GM12892 (cell line): Measurements from ENCODE around the gene SPESP1.

Source experiments
- DNase-seq: peaks from one replicate; pipeline ENCODE4 v3.0.0; 2011; ENCODE audit not compliant: insufficient read length
- FAIRE-seq: peaks from 2 replicates; lab custom pipeline; 2011; peaks lifted over from hg19 to GRCh38; lab: Jason Lieb, UNC
- POLR2A ChIP-seq: IDR thresholded peaks from 2 replicates; pipeline ENCODE4 v1.6.1; 2011; ENCODE audit warnings: low read depth, low read length, control low read depth
- POLR2AphosphoS5 ChIP-seq: IDR thresholded peaks from 2 replicates; pipeline ENCODE4 v1.6.1; 2011; ENCODE audit warnings: low read depth, low read length, control low read depth
- TAF1 ChIP-seq: IDR thresholded peaks from 2 replicates; pipeline ENCODE4 v1.6.1; 2011; ENCODE audit warnings: low read depth, mild to moderate bottlenecking, control low read depth, low read length, borderline replicate concordance

Gene SPESP1

DNA sequence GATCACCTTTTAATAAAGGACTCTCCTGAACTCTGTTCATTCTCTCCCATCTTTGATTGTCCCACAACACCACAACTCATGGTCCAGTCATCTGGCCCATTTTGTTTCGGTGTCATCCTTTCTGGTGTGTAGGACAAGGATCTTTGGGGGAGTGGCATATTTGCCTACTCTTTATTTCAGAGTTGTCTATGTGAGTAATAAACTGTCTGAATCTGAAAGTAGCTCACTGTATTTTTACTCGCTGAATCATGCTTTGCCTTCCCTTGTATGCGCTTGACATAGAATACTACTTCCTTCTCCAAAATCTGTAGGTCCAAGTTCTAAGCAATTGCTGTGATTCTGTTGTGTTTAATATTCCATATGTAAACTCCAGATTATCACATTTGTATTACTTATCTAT lies 54.3 kb downstream of the SPESP1 start:
- no peak for TF ChIP-seq POLR2AphosphoS5
- FAIRE-seq (no peak), DNase-seq (no peak)

DNA sequence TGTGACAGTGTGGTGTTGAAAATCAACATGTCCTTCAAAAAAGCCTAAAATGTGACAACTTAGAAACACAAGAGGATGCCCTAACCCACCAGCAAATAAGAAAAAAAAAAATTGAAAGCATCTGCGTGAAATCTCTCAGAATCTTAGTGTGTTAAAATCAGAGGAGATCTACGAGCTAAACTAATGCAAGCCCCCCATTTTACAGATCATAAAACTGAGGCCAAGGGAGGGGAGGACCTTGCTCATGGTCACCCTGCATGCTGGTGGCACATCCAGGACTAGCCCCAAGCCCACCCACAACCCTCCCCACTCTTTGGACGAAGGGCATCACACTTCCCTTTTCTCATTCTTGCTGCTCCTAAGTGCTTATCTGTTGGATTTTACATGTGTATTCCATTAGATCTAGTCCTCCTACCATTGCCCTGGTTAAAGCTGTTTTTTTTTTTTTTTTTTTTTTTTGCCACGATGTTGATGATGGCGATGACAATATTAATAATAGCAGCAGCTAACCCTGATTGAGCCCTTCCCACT lies 55.1 kb downstream of the SPESP1 start:
- TF ChIP-seq TAF1 (no peak), POLR2AphosphoS5 (no peak), POLR2A (no peak)
- no peak for DNase-seq
- FAIRE-seq, result no peak

- DNase-seq (no peak), FAIRE-seq (no peak)
- TF ChIP-seq POLR2A (no peak), TAF1 (no peak), POLR2AphosphoS5 (no peak)
Observed at GRCh38 chr15:68986322-68986721, 56.0 kb downstream of the SPESP1 start.

GRCh38 chr15:68987120-68987519 lies 56.8 kb downstream of the SPESP1 start:
- no peak for TF ChIP-seq POLR2A
- TF ChIP-seq TAF1, result no peak
- TF ChIP-seq POLR2AphosphoS5, result no peak
- no peak for DNase-seq
- no peak for FAIRE-seq

DNA sequence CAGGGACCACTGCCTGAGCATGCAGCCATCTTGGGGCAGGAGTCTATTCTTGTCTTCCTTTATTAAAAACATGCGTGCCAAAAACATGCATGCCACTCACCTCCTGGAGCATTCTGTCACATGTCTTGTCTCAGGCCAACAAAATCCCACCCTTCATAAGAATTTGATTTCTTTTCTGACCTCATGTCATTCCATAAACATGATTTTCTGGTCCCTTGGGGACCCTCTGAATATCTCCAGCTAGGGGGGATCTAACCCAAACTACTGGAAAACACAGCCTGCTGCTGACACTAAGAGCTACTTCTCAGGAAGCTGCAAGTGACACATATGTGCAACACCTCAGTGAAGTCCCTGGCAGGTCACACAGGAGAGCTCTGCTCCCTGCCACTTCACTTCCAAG lies 57.4 kb downstream of the SPESP1 start:
- DNase-seq (no peak), FAIRE-seq (no peak)
- TF ChIP-seq POLR2AphosphoS5, result no peak
- no peak for TF ChIP-seq POLR2A
- no peak for TF ChIP-seq TAF1

DNA sequence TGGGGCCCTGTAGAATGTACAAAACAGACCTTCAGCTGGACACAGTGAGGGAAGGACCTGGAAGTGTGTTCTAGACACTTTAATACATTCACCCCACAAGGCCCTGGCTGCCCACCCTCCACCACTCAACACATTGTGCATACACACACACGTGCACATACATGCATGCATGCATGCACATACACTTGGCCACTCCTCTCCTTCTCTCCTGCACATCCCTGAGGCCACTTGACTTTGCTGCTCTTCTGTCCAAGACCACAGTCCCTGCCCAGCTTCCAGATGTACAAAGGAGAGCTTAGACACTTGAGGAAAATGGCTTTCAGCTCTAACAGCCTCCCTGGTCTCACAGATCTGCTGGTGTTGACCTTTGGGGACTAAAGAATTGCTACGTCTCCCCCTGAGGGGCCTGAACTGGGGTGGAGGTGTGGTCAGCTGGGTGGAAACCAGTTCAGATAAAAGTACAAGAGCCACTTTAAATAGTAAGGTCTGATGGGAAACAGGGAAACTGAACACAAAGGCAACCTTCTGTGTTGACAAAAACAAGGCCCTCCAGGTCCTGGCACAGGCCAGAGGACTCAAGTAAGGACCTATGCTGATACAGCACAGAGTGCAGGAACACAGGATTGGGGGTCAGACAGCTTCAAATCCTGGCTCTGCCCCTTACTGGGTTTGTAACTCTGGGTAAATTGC lies 59.4 kb downstream of the SPESP1 start:
- DNase-seq (no peak), FAIRE-seq (no peak)
- TF ChIP-seq POLR2A (no peak), TAF1 (no peak)

GRCh38 chr15:68990231-68990991 lies 60.1 kb downstream of the SPESP1 start:
- FAIRE-seq (no peak), DNase-seq (no peak)
- TF ChIP-seq POLR2AphosphoS5, result no peak
- TF ChIP-seq TAF1, result no peak
- no peak for TF ChIP-seq POLR2A

DNA sequence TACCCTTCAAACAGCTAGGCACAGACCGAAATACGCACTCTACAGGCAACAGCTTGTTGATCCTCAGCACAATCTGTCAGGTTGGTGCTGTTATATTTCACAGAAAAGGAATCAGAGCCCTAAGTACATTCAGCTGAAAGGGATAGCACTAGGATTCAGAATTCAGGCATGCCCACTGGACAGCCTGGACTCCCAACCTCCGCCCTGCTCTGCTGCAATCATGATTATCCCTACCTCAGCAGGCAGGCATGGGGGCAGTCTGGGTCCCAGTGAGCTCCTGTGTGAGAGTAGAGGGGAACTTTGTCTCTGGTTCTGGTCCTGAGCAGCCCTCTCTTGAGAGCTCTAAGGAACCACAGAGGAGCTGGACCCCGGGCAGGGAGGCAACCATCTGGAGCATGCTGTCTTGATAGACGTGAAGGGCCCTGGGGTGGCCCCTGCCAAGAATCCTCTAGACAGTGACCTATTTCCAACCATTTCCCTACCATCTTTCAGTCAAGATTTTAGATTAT lies 60.7 kb downstream of the SPESP1 start:
- FAIRE-seq (no peak), DNase-seq (no peak)
- TF ChIP-seq POLR2A (no peak), POLR2AphosphoS5 (no peak), TAF1 (no peak)

GRCh38 chr15:68991723-68992122 lies 61.4 kb downstream of the SPESP1 start:
- TF ChIP-seq POLR2A, result no peak
- TF ChIP-seq POLR2AphosphoS5, result no peak
- TF ChIP-seq TAF1, result no peak
- FAIRE-seq, result no peak
- no peak for DNase-seq

GRCh38 chr15:68992696-68993095 lies 62.4 kb downstream of the SPESP1 start:
- DNase-seq (no peak), FAIRE-seq (no peak)
- TF ChIP-seq POLR2A, result no peak
- no peak for TF ChIP-seq POLR2AphosphoS5
- TF ChIP-seq TAF1, result no peak

DNA sequence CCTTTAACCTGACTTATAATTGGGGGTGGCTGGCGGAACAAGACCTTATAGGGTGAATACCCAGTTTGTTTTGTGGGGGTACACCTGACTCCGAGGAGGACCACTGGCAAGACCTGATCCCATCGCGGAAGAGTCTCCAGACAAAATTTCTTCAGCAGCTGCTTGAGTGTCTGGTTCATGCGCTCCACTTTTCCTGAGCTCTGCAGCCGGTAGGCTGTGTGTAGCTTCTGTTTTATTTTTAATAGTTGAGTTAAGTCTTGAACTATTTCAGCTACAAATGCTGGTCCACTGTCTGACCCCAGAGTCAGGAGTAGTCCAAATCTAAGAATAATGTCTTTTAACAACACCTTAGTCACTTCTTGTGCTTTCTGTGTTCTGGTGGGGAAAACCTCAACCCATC lies 63.0 kb downstream of the SPESP1 start:
- FAIRE-seq (no peak), DNase-seq (no peak)
- TF ChIP-seq TAF1, result no peak
- TF ChIP-seq POLR2AphosphoS5, result no peak
- TF ChIP-seq POLR2A, result no peak

DNA sequence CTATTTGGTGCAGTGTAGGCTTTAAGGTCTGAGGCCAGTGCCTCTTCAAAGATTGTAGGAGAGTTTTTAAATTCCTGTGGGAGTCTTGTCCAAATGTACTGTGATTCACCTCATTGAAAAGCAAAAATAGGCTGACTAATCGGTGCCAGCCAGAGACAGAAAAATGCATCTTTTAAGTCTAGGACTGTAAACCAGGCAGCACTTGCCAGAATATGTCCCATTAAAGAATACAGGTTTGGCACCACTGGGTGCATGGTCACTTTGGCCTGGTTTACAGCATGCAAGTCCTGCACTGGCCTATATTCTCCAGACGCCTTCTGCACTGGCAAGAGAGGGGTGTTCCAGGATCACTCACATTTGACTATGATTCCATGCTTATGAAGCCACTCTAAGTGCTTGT lies 63.8 kb downstream of the SPESP1 start:
- no peak for FAIRE-seq
- TF ChIP-seq POLR2AphosphoS5, result no peak
- no peak for TF ChIP-seq POLR2A
- TF ChIP-seq TAF1, result no peak
- no peak for DNase-seq
